KBM-7 (cell line): Measurements from ENCODE around the gene DUSP7.
"Not testable (repeated sequence)": the region's sequence is repeated elsewhere in the genome, so short reads cannot be mapped to it uniquely, and the experiment has no call there.

Source experiments
- DNase-seq: peaks from one replicate; pipeline ENCODE4 v3.0.0-alpha.2; 2015
- in situ Hi-C: fragments of 300-500 bp; cut with MboI; formaldehyde crosslinking; loops from 2 replicates; pipeline ENCODE4 v1.14.3; 2020; ENCODE audit warnings: low sequenced_read_pairs, low pct_unique_long_range_greater_than_20kb, mixed read lengths

Gene DUSP7

GRCh38 chr3:52036829-52037228 is 19.5 kb downstream of the DUSP7 start:
- in situ Hi-C loops = no loop called here
- no peak for DNase-seq

GRCh38 chr3:52036222-52036694 is 20.1 kb downstream of the DUSP7 start:
- in situ Hi-C loops = no loop called here
- DNase-seq = no peak

- in situ Hi-C loops = no loop called here
Observed at GRCh38 chr3:52034651-52035050, 21.7 kb downstream of the DUSP7 start.

GRCh38 chr3:52034212-52034611 is 22.2 kb downstream of the DUSP7 start:
- in situ Hi-C loops = no loop called here
- no peak for DNase-seq

More at GRCh38 chr3:52034651-52035050, 21.7 kb downstream of the DUSP7 start:
- DNase-seq = no peak

- in situ Hi-C loops, DNase-seq: not testable (repeated sequence)
Observed at GRCh38 chr3:52033748-52034147, 22.6 kb downstream of the DUSP7 start.

- in situ Hi-C loops = no loop called here
- no peak for DNase-seq
Observed at GRCh38 chr3:52032702-52033408, 23.5 kb downstream of the DUSP7 start.

- no peak for DNase-seq
- in situ Hi-C loops = no loop called here
Observed at GRCh38 chr3:52031896-52032295, 24.5 kb downstream of the DUSP7 start.

- no peak for DNase-seq
- in situ Hi-C loops = no loop called here
Observed at GRCh38 chr3:52030714-52031310, 25.6 kb downstream of the DUSP7 start.

- no peak for DNase-seq
- in situ Hi-C loops = no loop called here
Observed at GRCh38 chr3:52029535-52029934, 26.8 kb downstream of the DUSP7 start.

GRCh38 chr3:52029053-52029452 is 27.3 kb downstream of the DUSP7 start:
- in situ Hi-C loops = no loop called here
- no peak for DNase-seq

GRCh38 chr3:52028572-52028971 is 27.8 kb downstream of the DUSP7 start:
- DNase-seq = no peak
- in situ Hi-C loops = no loop called here

GRCh38 chr3:52026041-52026440 is 30.3 kb downstream of the DUSP7 start:
- in situ Hi-C loops = no loop called here
- DNase-seq = no peak

- DNase-seq = no peak
- in situ Hi-C loops = no loop called here
Observed at GRCh38 chr3:52025453-52025852, 30.9 kb downstream of the DUSP7 start.

- no peak for DNase-seq
- in situ Hi-C loops = no loop called here
Observed at GRCh38 chr3:52024765-52025452, 31.5 kb downstream of the DUSP7 start.

- DNase-seq = no peak
- in situ Hi-C loops = no loop called here
Observed at GRCh38 chr3:52023860-52024764, 32.3 kb downstream of the DUSP7 start.

- DNase-seq = no peak
- in situ Hi-C loops = no loop called here
Observed at GRCh38 chr3:52023101-52023770, 33.1 kb downstream of the DUSP7 start.

GRCh38 chr3:52022323-52023100 is 33.9 kb downstream of the DUSP7 start:
- in situ Hi-C loops = no loop called here
- no peak for DNase-seq
